Measurements from ENCODE around the gene CES2.
"Not testable (repeated sequence)": the region's sequence is repeated elsewhere in the genome, so short reads cannot be mapped to it uniquely, and the experiment has no call there.

The CES2 gene

DNA sequence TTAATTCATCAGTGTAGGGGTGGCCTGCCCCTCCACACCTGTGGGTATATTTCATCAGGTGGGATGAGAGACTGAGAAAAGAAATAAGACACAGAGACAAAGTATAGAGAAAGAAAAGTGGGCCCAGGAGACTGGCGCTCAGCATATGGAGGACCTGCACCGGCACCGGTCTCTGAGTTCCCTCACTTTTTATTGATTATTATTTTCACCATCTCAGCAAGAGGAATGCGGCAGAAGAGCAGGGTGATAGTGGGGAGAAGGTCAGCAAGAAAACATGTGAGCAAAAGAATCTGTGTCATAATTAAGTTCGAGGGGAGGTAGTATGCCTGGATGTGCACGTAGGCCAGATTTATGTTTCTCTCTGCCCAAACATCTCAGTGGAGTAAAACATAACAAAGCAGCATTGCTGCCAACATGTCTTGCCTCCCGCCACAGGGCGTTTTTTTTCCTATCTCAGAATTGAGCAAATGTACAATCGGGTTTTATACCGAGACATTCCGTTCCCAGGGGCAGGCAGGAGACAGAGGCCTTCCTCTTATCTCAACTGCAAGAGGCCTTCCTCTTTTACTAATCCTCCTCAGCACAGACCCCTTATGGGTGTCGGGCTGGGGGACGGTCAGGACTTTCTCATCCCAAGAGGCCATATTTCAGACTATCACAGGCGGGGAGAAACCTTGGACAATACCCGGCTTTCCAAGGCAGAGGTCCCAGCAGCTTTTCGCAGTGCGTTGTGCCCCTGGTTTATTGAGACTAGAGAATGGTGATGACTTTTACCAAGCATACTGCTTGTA lies 20.2 kb downstream of the CES2 start:
- DNase-seq = not testable (repeated sequence)

DNA sequence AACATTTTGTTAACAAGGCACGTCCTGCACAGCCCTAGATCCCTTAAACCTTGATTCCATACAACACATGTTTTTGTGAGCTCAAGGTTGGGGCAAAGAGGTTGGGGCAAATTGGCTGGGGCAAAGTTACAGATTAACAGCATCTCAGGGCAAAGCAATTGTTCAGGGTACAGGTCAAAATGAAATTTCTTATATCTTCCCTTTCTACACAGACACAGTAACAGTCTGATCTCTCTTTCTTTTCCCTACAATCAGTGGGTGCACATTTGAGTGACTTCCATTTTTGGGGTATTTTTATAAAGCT lies 20.8 kb downstream of the CES2 start:
- not testable (repeated sequence) for DNase-seq

DNA sequence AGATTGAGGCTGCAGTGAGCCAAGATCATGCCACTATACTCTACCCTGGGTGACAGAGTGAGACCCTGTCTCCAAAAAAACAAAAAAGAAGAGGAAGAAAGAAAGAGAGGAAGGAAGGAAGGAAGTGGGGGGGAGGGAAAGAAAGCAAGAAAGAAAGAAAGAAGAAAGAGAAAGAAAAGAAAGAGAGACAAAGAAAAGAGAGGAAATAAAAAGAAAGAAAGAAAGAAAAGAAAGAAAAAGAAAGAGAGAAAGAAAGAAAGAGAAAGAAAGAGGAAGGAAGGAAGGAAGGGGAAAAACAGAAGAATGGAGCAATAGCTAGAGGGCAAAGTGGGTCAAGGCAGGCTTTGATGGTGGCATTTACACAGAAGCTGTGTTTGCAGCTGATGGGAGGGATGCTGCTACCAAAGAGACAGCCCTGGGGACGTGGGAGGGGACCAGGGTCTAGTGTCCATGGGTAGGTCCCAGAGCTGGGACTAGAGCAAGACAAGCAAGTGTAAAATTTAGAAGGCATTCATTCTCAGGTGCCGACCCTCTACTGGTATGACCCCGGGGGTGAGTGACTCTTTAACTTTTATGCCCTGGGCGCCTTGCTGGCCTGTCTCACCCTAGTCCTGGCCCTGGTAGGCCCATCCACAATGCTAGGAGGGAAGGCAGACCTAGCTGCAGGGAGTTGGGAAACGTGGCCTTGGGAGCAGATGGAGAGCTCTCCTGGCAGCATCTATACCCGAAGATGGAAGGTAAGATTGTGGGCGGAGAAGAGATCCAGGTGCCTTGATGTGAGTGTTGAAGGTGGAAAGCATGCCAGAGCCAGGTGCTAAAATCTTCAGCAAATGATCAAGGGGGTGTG lies 23.8 kb downstream of the CES2 start:
- DNase-seq = no peak

DNA sequence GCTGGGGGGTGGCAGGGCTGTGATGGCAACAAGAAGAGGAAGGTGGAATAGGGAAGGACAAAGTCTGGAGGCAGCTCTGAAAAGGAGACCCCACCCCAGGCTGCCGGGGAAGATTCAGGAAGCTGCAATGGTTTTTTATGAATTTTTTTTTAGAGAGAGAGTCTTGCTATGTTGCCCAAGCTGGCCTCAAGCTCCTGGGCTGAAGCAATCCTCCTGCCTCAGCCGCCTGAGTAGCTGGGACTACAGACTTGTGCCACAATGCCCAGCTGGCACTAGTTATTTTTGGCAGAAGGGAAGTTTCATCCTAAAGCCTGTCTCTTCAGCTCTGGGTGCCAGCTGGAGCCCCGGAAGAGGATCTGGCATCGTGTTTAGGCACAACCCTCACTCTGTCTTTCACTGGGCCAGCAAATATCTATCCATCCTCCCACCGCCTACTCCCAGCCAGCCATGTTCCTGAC lies 24.4 kb downstream of the CES2 start:
- no peak for DNase-seq

DNA sequence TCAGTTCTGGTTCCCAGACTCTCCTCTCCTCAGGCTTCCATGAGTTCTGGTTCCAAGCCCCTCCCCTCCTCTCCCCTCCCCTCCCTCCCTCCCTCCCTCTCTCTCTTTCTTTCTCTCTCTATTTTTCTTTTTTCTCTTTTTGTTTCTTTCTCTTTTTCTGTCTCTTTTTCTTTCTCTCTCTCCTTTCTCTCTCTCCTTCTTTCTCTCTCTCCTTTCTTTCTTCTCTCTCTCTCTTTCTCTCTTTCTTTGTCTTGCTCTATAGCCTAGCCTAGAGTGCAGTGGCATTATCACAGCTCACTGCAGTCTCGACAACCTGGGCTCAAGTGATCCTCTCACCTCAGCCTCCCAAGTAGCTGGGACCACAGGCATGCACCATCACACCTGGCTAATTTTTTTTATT lies 25.0 kb downstream of the CES2 start:
- DNase-seq = no peak

DNA sequence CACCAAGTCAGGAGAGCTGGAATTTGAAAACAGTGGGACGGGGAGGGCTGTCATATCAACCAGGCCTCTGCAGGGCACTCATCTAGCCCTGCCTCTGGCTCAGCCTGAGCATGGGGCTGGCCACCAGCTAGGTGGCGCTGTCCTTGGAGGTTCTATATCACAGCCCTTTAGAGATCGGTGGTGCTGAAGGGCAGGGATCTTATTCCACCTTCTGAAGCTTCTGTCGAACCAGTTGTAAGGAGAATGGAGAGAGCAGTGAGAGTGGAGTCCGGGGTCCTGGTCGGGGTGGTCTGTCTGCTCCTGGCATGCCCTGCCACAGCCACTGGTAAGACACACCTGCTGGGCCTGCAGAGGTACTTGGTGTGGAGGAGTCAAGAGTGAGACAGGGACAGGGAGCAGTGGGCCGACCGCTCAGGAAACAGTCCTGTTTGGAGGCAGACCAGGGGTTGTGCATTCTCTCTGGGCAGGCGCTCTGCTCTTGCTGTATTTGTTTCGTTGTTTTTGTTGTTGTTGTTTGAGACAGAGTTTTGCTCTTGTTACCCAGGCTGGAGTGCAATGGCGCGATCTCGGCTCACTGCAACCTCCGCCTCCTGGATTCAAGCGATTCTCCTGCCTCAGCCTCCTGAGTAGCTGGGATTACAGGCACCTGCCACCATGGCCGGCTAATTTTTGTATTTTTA lies 25.9 kb downstream of the CES2 start, which contains the start of gene CES3:
CES3 (plus strand) TSS at position 202 of the 680 bp plus-strand sequence; CDS start at position 244, 42 bp downstream.
- DNase-seq = peak; percentile 57

DNA sequence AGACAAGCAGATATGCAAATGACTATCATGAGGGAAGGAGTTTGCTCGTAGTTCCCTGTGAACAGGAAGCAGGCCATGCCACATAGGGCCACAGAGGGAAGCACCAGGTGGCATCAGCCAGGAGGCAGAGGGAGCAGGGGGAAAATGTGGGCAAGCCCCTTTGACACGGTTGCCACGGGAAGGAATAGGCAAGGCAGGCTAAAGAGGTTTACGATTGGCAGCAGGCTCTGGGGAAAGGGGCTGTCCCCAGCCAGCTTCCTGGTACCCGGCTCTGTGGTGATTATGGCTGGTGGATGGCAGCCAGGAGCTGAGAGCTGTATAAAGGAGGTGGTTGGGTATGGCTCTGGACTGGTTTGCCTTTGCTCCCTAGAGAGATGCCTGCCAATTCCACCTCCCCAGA lies 26.6 kb downstream of the CES2 start:
- DNase-seq = no peak

DNA sequence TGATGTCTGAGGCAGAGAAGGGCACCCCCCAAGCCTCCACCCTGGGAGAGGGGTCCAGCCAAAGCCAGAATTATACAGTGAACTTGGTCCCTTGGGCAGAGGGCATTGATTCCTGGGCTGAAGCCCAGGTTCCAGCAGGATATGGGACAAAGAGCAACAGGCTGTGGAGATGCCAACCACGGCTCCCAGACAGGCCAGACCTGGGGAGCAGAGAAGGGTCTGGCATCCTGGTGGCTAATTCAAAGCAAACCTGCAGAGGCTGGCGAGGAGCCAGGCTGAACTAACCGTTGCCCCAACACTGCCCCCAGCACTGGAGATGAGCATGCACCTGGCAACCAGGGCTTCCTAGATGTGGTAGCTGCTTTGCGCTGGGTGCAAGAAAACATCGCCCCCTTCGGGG lies 28.7 kb downstream of the CES2 start:
- no peak for DNase-seq

DNA sequence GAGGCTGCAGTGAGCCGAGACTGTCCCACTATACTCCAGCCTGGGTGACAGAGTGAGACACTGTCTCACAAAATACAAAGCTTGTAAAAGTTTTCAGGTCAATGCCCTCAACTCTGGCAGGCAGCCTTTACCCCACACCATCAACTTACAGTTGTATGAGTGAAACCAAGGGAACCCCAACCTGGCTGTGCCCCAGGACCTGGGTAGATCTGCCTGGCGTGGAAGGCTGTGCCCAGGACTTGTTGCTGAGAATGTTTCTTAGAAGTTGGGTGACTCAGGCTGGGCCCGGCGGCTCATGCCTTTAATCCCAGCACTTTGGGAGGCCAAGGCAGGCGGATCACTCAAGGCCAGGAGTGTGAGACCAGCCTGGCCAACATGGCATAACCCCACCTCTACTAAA lies 33.5 kb downstream of the CES2 start:
- no peak for DNase-seq

DNA sequence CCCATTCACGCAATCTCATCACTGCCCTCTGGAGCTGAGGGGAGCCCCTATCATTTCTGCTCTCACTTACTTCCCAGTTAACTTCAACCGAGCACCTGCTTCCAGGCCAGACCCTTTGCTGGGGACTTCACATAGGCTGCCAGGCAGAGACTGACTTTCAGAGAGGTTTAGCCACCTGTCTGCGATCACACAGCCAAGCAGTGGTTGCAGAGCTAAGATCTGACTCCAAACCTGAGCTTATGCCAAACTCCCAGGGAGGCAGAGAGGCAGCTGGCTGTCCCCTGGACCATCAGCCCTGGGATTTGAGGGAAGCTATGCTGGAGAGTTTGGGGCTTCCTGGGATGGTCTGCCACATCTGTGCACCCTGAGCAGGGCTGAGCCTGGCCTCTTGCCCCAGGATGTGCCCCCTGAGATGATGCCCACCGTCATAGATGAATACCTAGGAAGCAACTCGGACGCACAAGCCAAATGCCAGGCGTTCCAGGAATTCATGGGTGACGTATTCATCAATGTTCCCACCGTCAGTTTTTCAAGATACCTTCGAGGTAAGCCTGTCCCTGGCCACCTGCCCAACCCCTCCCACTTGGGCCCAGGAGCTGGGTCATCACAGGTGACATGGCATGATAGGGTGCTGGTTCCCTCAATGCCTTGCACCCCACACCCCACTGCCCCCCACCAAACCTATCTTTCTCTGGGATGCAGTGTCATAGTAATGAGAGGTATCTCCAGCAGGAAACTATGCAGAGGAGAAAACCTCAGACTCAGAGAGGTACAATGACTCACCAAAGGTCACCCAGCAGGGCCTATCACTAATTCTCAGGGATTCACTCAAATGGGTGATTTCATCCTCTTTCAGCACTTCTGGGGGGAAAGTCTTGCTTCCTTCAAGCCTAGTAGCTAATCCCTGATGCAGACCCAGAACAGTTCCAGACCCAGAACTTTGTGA lies 35.7 kb downstream of the CES2 start:
- DNase-seq = no peak

DNA sequence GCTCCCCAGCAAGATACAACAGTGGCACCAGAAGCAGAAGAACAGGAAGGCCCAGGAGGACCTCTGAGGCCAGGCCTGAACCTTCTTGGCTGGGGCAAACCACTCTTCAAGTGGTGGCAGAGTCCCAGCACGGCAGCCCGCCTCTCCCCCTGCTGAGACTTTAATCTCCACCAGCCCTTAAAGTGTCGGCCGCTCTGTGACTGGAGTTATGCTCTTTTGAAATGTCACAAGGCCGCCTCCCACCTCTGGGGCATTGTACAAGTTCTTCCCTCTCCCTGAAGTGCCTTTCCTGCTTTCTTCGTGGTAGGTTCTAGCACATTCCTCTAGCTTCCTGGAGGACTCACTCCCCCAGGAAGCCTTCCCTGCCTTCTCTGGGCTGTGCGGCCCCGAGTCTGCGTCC lies 37.7 kb downstream of the CES2 start:
- DNase-seq = no peak

DNA sequence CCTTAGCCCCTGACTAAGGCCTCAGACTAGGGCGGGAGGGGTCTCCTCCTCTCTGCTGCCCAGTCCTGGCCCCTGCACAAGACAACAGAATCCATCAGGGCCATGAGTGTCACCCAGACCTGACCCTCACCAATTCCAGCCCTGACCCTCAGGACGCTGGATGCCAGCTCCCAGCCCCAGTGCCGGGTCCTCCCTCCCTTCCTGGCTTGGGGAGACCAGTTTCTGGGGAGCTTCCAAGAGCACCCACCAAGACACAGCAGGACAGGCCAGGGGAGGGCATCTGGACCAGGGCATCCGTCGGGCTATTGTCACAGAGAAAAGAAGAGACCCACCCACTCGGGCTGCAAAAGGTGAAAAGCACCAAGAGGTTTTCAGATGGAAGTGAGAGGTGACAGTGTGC lies 38.4 kb downstream of the CES2 start:
- DNase-seq = no peak

DNA sequence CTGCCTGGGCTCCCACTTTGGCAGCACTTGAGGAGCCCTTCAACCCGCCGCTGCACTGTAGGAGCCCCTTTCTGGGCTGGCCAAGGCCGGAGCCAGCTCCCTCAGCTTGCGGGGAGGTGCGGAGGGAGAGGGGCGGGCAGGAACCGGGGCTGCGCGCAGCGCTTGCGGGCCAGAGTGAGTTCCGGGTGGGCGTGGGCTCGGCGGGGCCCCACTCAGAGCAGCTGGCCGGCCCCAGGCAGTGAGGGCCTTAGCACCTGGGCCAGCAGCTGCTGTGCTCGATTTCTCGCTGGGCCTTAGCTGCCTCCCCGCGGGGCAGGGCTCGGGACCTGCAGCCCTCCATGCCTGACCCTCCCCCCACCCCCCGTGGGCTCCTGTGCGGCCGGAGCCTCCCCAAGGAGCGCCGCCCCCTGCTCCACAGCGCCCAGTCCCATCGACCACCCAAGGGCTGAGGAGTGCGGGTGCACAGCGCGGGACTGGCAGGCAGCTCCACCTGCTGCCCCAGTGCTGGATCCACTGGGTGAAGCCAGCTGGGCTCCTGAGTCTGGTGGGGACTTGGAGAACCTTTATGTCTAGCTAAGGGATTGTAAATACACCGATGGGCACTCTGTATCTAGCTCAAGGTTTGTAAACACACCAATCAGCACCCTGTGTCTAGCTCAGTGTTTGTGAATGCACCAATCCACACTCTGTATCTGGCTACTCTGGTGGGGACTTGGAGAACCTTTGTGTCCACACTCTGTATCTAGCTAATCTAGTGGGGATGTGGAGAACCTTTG lies 39.0 kb downstream of the CES2 start:
- DNase-seq = not testable (repeated sequence)

DNA sequence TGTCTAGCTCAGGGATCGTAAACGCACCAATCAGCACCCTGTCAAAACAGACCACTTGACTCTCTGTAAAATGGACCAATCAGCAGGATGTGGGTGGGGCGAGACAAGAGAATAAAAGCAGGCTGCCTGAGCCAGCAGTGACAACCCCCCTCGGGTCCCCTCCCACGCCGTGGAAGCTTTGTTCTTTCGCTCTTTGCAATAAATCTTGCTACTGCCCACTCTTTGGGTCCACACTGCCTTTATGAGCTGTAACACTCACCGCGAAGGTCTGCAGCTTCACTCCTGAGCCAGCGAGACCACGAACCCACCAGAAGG lies 39.6 kb downstream of the CES2 start:
- DNase-seq = not testable (repeated sequence)

DNA sequence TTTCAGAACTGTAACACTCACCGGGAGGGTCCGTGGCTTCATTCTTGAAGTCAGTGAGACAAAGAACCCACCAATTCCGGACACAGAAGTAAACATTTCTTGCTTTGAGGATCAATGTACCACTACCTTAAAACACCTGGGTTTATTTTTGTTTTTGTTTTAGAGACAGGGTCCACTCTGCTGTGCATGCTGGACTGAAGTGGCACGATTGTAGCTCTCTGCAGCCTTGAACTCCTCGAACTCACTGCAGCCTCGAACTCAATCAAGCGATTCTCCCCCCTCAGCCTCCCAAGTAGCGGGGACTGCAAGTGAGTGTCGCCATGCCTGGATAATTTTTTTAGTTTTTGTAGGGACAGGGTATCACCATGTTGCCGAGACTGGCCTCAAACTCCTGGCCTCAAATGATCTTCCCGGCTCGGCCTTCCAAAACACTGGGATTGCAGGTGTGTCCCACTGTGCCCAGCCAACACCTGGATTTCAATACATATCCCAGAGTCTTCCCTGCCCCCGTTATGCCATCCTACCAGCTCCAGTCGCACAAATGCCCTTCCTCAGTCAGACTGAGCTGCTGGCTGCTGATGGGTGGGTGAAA lies 40.1 kb downstream of the CES2 start:
- no peak for DNase-seq

DNA sequence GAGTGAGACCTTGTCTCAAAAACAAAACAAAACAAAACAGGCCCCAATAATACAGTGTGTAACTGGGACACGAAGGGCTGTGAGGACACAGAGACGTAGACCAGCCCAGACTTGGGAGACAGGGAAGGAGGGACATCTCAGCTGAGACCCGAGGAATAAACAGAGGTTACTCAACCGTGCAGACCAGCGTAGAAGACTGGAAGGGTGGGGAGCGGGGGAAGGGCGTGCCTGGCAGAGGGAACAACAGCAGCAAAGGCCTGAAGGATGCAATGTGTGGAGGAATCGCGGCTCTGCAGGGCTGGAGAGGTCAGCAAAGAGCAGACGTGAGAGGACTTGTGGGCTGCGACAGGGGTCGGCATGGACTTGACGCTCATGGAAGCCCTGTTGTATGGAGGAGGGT lies 41.4 kb downstream of the CES2 start:
- no peak for DNase-seq

DNA sequence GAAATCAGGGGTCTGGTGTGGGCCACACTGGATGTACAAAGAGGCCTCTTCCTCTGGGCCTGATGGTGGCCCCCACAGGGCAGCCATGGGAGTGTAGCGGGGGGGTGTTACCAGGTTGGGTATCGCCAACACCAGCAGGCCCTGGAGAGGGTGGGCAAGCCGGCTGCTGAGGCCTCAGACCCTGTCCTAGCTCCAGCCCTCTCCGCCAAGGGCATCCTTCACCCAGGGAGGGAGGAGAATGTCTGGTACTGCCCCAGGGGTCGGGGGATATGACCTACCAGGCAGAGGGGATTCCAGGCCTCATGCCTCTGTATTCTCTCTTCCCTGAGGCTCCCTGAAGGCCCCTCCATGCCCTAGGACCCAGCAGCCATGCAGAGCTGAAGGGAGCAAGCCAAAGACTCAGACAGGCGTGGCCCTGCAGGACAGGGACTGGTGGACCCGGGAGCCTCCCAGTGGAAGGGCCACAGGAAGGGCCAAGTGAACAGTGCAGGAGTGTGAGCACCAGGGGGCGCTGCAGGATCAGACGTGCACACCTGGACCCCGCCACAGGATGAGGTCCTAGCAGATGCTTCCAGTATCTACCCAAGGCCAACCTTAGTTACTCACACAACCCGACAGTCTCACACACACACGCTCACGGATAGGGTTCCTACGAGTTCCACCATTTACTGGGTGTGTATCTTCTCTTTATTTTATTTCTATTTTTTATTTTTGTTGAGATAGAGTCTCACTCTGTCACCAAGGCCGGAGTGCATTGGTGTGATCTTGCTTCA lies 42.2 kb downstream of the CES2 start:
- DNase-seq = peak; percentile 72

DNA sequence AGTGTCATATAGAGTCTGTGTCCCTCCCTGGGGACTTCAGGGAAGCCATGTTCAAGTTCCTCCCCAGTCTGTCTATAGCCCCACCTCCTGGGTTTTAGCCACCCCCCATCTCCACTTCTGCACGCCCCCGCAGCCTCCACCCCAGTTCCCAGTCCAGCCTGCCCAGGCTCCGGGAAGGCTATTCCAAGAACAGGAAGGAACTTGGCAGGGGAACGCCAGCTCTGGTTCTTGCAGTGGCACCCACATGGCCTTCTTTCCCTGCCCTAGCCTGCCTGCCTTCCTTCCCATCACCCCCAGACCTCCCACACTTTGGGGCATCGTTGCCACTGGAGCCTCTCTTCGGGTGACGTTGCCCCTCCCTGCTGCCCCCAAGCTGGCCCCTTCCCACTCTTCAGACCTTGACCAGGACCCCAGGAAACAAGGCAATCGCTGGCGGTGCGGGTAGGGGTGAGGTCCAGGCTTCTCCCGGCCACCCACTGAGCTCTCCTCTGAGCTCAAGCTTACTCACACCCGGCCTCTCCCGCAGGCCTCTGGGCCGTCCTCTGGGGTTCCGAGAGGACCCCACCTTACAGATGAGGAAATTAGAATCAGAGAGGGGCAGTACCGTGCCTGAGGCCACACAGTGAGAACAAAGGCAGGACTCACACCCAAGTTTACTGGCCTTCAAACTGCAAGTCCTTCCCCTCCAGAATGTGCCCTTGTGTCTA lies 43.8 kb downstream of the CES2 start:
- peak; percentile 34 for DNase-seq

DNA sequence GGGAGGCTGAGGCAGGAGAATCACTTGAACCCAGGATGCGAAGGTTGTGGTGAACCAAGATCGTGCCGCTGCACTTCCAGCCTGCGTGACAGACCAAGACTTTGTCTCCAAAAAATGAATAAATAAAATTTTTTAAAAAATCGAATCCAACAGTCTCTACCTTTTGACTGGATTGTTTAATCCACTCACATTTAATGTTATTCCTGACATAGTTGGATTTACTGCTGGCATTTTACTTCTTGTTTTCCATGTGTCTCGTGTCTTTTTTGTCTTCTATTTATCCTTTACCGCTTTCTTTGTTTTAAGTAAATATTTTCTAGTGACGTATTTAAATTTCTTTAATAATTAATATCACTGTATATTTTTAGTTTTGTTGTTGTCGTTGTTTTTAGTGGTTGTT lies 47.7 kb downstream of the CES2 start:
- DNase-seq = no peak

DNA sequence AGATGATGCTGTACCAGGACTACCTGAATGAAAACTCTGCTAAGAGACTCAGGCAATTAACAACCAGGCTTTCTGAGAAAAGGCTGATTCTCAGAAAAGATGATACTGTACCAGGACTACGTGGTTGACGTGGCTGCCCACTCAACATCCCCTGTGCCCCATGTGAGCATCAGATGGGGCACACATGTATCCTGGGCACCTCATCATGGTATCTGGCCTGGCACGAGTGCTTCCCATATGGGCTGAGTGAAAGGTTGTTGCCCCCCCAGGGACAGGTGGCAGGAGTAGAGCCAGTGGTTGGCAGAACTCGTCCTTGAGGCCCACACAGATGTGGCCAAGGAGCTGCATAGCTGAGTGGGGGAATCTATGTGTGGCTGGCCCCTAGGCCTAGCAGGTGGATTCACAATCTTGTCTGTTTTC lies 49.6 kb downstream of the CES2 start:
- DNase-seq = no peak

Data from fibroblast of skin of back (primary cell).